Large intestine (tissue), 3 donors: Measurements from ENCODE around the gene TRAPPC3. TPM values are rescaled to one million over a fixed set of nuclear protein-coding genes. Genes with fewer than 3 reads are reported as not detected.

Experiments used
- DNase-seq, 2 donors: peaks; one replicate each; pipeline versions ENCODE4 v3.0.0 to v3.0.0-alpha.2; 2013
- H3K27ac ChIP-seq: one replicate; pipeline ENCODE4 v1.5.1; 2013; ENCODE audit warnings: low read length
- H3K27me3 ChIP-seq: 2 replicates; pipeline ENCODE4 v1.6.1; 2013; ENCODE audit warnings: low read length; ENCODE audit not compliant: control insufficient read depth, insufficient read depth
- H3K36me3 ChIP-seq: 2 replicates; pipeline ENCODE4 v1.6.1; 2013; ENCODE audit warnings: low read length; ENCODE audit not compliant: control insufficient read depth, insufficient read depth
- H3K4me1 ChIP-seq: one replicate; pipeline ENCODE4 v1.6.1; 2013; ENCODE audit warnings: low read length; ENCODE audit not compliant: control insufficient read depth, insufficient read depth
- H3K4me3 ChIP-seq: one replicate; pipeline ENCODE4 v1.5.1; 2013; ENCODE audit warnings: low read length
- H3K9me3 ChIP-seq: one replicate; pipeline ENCODE4 v1.6.1; 2013; ENCODE audit warnings: mild to moderate bottlenecking, low read depth, low read length, moderate library complexity; ENCODE audit not compliant: control insufficient read depth
- WGBS: methylation state at CpG from one replicate; pipeline ENCODE4 v1.1.5; 2013; ENCODE audit warnings: low lambda C conversion rate; ENCODE audit not compliant: insufficient coverage; 5-methylcytosine and 5-hydroxymethylcytosine counted together
- polyA plus RNA-seq: library from polyadenylated mRNA; unstranded; fragments of 120-200 nt; gene quantifications from one replicate; pipeline ENCODE4 v1.2.1, GENCODE V29; 2013

Gene TRAPPC3
- polyA plus RNA-seq, 1 donor, result 65.2 TPM

GRCh38 chr1:36126797-36127500 lies 22.3 kb downstream of the TRAPPC3 start:
- no peaks in the 10 kb centered on the region for H3K9me3 ChIP-seq
- H3K4me3 ChIP-seq, result no peak overlapping the region
- DNase-seq, result no peak
- H3K4me1 ChIP-seq, result peaks cover 13% of the 10 kb centered on the region
- H3K27me3 ChIP-seq, result peaks cover 41% of the 10 kb centered on the region
- H3K27ac ChIP-seq, result no peak overlapping the region
- no CpG with 5 or more reads among the region's 7 CpGs for WGBS
- H3K36me3 ChIP-seq, result no peaks in the 10 kb centered on the region

DNA sequence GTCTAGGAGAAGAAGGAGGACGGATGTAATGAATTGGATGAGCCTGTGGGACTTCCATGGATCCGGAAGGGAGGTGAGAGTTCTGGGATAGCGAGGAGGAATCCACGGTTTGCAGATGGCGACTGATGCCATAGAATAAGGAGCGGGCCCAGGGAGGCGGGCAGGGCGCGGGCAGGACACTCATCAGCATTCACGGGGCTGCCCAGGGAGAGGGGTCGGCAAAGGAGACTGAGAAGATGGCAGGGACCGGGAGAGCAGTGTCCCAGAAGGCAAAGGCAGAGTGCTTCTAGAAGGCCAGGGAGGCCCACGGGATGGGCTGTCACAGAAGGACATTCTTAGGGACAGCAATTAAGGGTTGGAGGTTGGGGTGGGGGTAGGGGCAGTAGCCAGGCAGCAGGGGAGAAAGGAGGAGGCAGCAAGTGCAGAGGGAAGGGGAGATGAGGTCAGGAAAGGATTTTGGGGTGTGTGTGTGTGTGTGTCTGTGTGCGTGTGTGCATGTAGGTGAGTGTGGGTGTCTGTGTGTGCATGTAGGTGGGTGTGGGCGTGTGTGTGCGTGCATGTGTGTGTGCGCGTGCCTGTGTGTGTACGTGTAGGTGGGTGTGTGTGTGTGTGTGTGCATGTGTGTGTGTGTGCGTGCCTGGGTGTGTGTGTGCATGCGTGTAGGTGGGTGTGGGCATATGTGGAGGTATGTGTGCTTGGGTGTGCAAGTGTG lies 23.1 kb downstream of the TRAPPC3 start:
- H3K36me3 ChIP-seq, result no peaks in the 10 kb centered on the region
- DNase-seq, result no peak
- no peak overlapping the region for H3K4me3 ChIP-seq
- H3K27ac ChIP-seq, result no peak overlapping the region
- H3K4me1 ChIP-seq, result peaks cover 13% of the 10 kb centered on the region
- no CpG with 5 or more reads among the region's 21 CpGs for WGBS
- peaks cover 41% of the 10 kb centered on the region for H3K27me3 ChIP-seq
- H3K9me3 ChIP-seq, result no peaks in the 10 kb centered on the region

- Histone ChIP-seq H3K27me3 (peaks cover 41% of the 10 kb centered on the region), H3K9me3 (no peaks in the 10 kb centered on the region), H3K27ac (no peak within 1 kb of the TSS), H3K4me1 (peaks cover 13% of the 10 kb centered on the region), H3K36me3 (no peaks in the 10 kb centered on the region), H3K4me3 (peak within 1 kb of the TSS; percentile 16)
- no CpG with 5 or more reads among the region's 77 CpGs for WGBS
- DNase-seq, result peak in 1 of 2 donors; percentile 37
Observed at GRCh38 chr1:36125129-36125991, 23.9 kb downstream of the TRAPPC3 start, which contains the start of gene COL8A2. TSS of gene COL8A2 (minus strand) at chr1:36125222. CDS start at chr1:36100242, 24,980 bp downstream.

DNA sequence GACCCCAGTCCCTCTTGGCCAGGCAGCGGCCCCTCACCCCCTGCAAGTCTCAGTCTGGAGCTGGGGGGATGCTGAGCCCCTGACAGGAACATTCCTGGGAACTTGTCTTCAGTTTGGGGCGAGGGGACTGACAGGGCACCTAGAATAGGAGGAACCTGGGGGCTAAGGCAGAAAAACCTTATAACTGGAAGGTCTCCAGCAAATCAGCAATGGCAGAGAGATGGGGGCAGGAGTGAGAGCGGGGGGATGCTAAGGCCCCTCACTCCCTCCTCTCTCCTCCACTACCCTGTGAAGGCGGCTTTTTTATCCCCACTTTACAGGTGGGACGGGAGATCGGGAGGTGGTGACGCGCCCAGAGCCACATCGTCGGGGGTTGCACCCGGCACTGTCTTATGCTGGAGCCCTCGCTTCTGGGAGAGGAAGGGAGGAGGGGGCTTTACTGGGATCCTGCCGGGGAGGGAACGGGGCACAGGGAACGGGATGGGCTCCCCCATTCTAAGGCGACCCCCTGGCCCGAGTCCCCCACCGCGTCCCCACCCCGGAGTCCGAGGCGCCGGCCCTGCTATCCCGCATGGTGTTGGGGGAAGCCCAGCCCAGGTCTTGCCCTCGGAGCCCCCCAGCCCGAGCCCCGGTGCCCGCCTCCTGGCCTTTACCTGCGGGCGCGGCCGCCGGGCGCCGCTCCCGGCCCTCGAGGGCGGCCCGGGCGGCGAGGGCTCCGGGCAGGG lies 24.7 kb downstream of the TRAPPC3 start:
- H3K27ac ChIP-seq, result no peak overlapping the region

GRCh38 chr1:36123356-36123755 lies 25.9 kb downstream of the TRAPPC3 start:
- no CpG with 5 or more reads among the region's 8 CpGs for WGBS

More for the DNA sequence above, 24.7 kb downstream of the TRAPPC3 start:
- no peak for DNase-seq
- WGBS, result no CpG with 5 or more reads among the region's 42 CpGs
- Histone ChIP-seq H3K4me1 (peaks cover 13% of the 10 kb centered on the region), H3K36me3 (no peaks in the 10 kb centered on the region), H3K9me3 (no peaks in the 10 kb centered on the region), H3K4me3 (no peak overlapping the region), H3K27me3 (peaks cover 41% of the 10 kb centered on the region)

GRCh38 chr1:36122062-36123030 lies 26.9 kb downstream of the TRAPPC3 start:
- no peaks in the 10 kb centered on the region for H3K36me3 ChIP-seq
- no peak for DNase-seq
- H3K4me1 ChIP-seq, result peaks cover 4% of the 10 kb centered on the region
- no peak overlapping the region for H3K4me3 ChIP-seq
- WGBS, result 72% methylated on average over 4 of the region's 12 CpGs
- H3K27ac ChIP-seq, result no peak overlapping the region
- H3K27me3 ChIP-seq, result peaks cover 39% of the 10 kb centered on the region
- no peaks in the 10 kb centered on the region for H3K9me3 ChIP-seq

More at GRCh38 chr1:36123356-36123755, 25.9 kb downstream of the TRAPPC3 start:
- no peak overlapping the region for H3K27ac ChIP-seq
- peaks cover 12% of the 10 kb centered on the region for H3K4me1 ChIP-seq
- H3K4me3 ChIP-seq, result no peak overlapping the region
- H3K9me3 ChIP-seq, result no peaks in the 10 kb centered on the region
- peaks cover 41% of the 10 kb centered on the region for H3K27me3 ChIP-seq
- DNase-seq, result no peak
- H3K36me3 ChIP-seq, result no peaks in the 10 kb centered on the region

GRCh38 chr1:36119456-36119855 lies 29.8 kb downstream of the TRAPPC3 start:
- Histone ChIP-seq H3K4me3 (no peak overlapping the region), H3K4me1 (no peaks in the 10 kb centered on the region), H3K27ac (no peak overlapping the region), H3K9me3 (no peaks in the 10 kb centered on the region), H3K27me3 (peaks cover 24% of the 10 kb centered on the region), H3K36me3 (no peaks in the 10 kb centered on the region)
- WGBS, result no CpG with 5 or more reads among the region's 9 CpGs
- DNase-seq, result no peak

- Histone ChIP-seq H3K9me3 (no peaks in the 10 kb centered on the region), H3K4me1 (no peaks in the 10 kb centered on the region), H3K27me3 (peaks cover 15% of the 10 kb centered on the region), H3K27ac (no peak overlapping the region), H3K4me3 (no peak overlapping the region), H3K36me3 (no peaks in the 10 kb centered on the region)
- no peak for DNase-seq
- WGBS, result no CpG with 5 or more reads among the region's 10 CpGs
Observed at GRCh38 chr1:36118447-36119204, 30.7 kb downstream of the TRAPPC3 start.
